HS-5 (cell line): ENCODE results near the gene RTN3.
A peak's percentile ranks its signal among the peaks of the same experiment; 100 is the strongest.
"Not testable (repeated sequence)": the region's sequence is repeated elsewhere in the genome, so short reads cannot be mapped to it uniquely, and the experiment has no call there.

Source experiments
- DNase-seq: peaks from one replicate; pipeline ENCODE4 v3.0.0-alpha.2; 2012; ENCODE audit warnings: low read depth

Gene RTN3, protein sequence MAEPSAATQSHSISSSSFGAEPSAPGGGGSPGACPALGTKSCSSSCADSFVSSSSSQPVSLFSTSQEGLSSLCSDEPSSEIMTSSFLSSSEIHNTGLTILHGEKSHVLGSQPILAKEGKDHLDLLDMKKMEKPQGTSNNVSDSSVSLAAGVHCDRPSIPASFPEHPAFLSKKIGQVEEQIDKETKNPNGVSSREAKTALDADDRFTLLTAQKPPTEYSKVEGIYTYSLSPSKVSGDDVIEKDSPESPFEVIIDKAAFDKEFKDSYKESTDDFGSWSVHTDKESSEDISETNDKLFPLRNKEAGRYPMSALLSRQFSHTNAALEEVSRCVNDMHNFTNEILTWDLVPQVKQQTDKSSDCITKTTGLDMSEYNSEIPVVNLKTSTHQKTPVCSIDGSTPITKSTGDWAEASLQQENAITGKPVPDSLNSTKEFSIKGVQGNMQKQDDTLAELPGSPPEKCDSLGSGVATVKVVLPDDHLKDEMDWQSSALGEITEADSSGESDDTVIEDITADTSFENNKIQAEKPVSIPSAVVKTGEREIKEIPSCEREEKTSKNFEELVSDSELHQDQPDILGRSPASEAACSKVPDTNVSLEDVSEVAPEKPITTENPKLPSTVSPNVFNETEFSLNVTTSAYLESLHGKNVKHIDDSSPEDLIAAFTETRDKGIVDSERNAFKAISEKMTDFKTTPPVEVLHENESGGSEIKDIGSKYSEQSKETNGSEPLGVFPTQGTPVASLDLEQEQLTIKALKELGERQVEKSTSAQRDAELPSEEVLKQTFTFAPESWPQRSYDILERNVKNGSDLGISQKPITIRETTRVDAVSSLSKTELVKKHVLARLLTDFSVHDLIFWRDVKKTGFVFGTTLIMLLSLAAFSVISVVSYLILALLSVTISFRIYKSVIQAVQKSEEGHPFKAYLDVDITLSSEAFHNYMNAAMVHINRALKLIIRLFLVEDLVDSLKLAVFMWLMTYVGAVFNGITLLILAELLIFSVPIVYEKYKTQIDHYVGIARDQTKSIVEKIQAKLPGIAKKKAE

DNA sequence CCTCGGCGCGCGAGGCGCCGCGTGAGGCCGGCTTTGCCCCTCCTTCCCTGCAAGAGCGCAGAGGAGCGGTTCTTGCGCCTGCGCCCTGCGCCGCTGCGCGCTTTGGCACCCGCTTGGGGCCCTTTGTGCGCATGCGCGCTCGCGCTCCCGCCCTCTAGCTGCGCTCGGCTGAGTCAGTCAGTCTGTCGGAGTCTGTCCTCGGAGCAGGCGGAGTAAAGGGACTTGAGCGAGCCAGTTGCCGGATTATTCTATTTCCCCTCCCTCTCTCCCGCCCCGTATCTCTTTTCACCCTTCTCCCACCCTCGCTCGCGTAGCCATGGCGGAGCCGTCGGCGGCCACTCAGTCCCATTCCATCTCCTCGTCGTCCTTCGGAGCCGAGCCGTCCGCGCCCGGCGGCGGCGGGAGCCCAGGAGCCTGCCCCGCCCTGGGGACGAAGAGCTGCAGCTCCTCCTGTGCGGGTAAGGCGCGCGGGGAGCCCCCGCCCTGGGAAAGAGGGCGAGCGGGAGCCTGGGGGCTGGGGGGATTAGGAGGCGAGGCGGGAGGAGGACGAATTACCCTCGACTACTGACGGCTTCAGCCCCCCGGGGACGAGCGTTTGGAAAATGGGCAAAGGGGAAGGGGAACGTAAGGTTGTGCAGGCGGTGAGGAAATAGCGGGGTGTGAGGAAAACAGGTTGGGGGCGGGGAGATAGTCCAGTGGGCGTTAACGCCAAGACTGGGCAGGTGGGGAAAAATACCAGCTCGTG is at the start of gene RTN3:
Gene RTN3 (plus strand): TSS at position 180 of the 745 bp plus-strand sequence. CDS start 137 bp downstream, at position 317.
- peak; percentile 96 for DNase-seq

DNA sequence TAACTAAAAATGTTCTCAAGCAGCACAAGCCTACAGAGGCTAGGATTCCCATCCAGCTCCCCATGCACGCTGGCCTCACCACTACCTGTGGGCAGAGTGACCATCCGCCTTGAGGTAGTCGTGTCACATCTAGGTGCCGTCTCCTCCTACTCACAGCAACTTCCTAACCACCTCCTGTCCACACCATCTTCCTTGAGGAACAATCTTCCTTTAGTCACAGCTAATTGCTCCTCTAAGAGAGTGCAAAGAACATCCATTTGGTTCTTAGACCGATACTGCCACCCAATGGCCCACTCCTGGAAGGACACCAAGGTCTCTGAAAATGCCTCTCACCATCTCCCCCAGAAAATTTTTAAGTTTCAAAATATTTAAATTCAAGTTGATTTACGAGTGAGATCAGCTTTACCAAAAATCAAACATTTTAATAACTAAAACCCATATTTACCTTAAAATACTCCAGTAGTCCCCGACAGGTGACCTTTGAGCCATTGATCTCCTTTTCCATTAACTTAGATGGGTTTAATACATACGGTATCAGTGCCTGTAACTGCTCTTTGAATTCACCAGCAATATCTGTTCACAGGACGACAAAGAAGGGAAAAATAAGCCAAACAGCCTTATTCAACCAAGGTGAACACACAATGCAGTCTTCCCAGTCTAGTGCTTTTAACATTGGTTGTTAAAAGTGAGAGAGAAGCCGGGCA is 45.4 kb upstream of the RTN3 start:
- DNase-seq = no peak

DNA sequence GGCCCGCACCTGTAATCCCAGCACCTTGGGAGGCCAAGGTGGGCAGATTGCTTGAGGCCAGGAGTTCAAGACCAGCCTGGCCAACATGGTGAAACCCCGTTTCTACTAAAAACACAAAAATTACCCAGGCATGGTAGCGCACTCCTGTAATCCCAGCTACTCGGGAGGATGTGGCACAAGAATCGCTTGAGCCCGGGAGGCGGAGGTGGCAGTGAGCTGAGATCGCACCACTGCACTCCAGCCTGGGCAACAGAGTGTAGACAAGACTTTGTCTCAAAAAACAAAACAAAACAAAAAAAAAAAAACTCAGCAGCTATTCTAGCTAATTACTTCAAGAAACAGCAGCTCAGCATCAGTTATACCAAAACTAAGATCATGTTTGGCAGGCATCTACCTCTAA is 42.9 kb upstream of the RTN3 start:
- not testable (repeated sequence) for DNase-seq

DNA sequence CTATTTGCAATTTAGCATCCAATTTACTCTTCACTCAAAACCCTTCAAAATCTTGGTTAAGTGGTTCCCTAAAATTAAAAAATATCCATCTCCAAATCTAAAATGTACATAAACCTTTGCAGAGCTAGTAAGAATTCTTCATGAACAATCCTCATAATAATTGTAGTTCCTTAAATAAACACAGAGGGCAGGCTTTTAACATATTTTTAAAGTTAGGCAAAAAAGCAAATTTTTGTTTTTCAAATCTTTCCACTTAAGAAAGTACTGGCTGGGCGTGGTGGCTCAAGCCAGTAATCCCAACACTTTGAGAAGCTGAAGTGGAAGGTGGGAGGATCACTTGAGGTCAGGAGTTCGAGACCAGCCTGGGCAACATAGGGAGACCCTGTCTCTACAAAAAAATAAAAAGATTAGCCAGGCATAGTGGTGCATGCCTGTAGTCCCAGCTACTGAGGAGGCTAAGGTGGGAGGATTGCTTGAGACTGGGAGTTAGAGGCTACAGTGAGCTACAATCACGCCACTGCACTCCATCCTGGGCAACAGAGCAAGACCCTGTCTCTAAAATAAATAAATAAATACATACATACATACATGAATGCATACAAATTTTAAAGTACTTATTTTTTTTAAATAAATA is 42.0 kb upstream of the RTN3 start:
- no peak for DNase-seq

DNA sequence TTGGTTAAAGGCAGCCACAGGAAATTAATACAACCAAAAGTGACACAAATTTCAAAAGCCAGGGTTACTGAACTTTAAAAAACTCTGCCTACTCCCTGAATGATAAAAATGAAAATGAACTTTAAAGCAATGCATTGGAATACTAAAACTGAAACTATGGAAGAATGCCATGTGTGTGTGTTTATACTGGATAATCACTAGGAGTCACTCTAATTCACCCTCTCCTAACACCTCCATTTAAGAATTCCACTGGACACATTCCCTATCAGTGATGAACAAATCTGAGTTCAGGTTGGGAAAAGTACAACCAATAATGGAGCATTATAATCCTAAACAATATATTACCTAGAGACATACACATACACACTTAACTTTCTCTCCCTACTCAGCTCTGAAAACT is 39.6 kb upstream of the RTN3 start:
- DNase-seq = no peak

DNA sequence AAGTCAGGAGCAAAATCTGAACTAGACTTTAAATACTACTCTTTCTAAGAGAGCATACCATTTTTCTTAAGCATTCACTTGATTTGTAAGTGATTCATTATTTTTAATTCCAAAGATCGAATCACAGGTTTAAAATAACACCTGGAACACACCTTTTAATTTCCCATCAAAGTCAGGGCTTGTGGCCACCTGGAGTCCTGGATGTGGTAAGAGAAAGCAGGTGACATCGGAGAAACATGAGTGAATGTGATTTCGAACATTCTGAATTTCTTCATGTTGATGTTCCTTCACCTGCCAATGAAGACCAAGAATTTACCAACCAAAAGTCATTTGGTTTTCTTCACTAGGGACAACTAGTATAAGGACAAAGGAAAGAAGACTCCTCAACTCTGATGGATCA is 38.1 kb upstream of the RTN3 start:
- DNase-seq = no peak

DNA sequence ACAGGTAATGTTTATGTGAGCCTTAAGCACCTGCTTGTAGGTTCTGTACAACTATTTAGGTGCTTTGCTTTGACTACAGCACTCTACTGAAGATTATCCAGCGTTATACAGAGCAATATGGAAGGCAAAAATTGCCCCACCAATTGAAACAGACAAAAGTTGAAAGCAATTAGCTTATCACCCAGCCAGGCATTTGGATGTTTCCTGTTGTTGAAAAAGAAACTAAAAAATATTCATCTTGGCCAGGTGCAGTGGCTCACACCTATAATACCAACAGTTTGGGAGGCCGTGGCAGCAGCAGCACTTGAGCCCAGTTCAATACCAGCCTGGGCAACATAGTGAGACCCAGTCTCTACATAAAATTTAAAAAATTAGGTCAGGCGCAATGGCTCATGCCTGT is 28.6 kb upstream of the RTN3 start:
- no peak for DNase-seq

DNA sequence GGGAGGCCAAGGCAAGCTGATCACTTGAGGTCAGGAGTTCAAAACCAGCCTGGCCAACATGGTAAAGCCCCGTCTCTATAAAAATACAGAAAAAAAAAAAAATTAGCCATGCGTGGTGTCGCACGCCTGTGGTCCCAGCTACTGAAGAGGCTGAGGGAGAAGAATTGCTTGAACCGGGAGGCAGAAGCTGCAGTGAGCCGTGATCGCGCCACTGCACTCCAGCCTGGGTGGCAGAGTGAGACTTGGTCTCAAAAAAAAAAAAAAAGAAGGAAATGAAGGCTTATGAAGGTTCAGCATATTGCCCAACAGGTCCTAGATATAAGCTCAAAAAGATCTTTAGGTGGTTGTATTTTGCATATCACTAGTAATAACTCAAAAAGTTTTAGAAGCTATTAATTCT is 20.3 kb upstream of the RTN3 start:
- DNase-seq = no peak

DNA sequence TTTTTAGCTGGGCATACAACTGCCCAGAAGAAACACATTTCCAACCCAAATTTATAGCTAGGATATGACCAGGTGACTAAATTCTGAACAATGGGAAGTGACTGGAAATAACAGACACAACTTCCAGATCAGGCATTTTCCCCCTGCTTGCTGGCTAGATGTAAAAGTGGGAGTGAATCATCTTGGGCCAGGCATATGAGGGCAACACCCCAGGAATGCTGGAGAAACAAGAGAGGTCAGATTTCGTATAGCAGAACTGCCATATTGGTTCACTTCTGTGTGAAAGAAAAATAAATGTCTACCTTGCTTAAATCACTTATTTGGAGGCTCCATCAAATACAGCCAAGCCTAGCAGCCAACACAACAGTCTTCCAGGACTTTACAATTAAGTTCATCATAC is 17.5 kb upstream of the RTN3 start:
- no peak for DNase-seq

DNA sequence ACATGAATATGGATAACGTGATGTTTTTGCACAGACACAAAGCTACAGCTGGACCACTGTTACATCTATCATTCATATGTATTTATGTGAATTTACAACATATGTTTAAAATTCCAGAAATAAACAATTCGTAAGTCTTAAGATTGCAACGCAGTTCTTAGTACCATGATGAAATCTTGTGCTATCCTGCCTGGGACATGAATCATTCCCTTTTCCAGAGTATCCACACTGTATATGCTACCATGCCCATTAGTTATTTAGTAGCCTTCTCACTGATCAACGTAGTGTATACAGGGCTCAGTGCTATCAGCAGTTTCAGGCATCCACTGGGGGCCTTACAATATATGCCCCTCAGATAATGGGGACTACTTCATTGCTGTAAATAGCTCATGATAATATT is 14.4 kb upstream of the RTN3 start:
- DNase-seq = no peak

DNA sequence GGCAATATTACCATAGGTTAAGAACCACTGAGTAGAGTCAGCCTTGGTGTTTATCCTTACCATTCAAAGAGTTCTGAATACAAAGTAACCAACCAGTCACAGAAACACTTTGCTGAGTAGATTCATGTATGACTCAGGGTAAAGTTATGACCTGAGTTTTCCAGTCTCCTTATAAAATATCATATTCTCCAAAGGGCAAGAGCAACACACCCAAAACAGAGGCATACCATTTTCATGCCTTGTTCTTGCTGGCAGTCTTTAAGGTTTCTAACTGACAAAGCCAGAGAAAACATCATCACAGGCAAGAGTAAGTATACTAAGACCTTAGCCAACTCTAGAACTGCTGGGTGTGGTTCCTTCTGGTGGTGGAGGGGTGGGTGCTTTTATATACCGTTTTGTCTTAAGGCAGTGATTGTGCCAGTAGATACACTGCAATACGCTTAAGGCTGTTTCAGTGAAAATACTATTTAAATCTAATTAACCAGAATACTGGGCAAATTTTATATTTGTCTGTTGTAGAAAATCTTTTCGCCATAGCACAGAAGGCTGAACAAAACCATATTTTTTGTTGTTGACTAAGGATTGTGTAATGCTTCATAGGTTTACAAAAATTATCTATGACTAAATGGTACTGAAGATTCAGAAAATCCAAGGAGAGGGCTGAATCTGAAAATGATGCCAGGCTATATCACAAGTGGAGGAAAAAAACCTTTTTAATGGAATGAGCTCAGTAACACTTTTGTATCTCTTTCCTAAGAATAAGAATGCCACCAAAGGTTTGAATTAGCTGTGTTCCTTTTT is 13.1 kb upstream of the RTN3 start:
- DNase-seq = peak; percentile 97

DNA sequence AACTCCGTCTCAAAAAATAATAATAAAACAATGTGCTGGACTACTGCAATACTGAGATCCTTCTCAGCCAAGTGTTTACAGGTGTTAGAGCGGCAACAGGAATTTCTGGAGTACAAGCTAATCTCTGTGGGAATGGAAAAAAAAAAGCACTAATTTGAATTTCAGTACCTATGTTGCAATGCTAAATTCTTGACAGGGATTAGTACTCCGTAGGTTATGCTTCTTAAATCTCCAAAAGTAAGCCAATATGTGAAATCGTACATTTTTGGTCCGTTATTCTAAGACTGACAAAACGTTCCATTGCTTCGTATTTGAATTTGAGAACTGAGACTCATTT is 11.2 kb upstream of the RTN3 start:
- no peak for DNase-seq

DNA sequence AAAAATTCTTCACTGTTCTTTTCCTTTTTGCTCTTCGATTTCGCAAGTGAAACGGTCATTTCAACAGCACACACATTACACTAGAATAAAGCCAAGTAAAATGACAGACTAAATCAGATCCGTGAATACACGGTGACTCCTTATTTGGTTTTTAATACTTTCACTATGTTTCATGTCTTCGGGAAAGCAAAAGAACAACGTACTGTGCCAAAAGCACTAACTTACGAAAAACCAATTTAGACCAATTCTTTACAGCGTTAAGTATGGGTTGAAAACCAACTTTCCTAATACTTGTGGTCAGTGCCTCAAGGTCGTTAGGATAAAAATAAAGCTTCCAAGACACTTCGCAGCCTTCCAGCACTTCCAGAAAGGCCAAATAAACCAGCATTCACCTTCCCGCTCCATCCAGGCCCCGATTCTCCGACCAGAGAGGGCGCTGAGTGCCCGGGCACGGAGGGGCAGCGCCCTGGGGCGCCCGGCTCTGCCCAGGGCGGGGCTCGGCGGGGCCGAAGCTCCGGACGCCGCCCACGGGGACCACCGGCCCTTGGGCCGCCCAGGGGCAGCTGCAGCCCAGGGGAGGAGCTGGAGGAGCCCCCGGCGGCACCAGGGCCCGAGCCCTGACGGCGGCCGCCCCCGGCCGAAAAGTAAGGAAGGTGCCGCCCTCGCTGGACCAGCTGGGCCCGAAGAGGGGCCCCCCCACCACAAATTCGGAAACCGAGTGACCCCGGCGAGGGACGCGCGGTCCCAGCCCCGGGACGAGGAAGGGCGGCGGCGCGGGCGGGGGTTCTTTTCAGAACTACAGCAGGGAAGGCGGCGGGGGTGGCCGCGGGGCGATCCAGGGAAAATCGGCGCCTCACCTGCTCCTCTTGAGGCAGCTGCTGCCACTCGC is 10.6 kb upstream of the RTN3 start:
- DNase-seq = no peak

DNA sequence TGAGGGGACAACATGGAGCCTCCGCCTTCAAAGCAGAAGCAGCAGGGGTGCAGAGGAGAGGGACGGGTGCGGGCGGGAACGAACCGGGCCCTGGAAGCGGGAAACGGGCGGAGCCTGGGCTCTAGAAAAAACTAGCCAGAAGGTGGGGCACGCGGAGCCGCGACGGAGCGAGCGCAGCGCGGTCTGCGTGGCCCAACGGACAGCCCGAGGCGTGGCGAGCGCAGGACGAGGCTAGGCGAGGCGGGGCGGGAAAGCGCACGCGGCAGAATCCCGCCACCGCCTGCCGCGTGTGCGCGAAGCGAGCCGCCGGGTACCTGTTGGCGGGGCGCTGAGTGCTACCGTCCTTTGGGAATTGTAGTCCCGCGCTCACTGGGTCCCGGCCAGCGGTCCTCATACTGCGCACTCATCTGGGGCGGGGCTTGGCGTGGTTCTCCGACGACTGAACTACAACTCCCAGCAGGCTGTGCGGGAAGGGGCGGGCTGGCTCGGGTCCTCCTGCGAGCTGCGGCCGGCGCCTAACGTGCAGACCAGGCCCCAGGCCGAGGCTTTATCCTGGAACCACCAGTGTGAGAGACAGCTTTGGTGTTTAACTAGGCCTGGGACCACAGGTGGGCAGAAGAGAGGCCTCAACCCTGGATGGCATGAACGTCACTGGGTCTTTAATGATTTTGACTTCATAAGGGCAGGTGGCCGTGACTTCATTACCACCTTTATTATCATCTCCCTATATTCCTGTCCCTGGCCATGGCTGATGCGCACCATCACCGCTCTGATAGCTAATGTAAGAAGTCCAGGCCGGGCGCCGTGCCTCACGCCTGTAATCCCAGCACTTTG is 9.8 kb upstream of the RTN3 start, which contains the start of gene ATL3:
Gene ATL3 (minus strand): TSS at position 55 of the 834 bp plus-strand sequence. CDS start 41 bp downstream, at position 14.
- DNase-seq = peak; percentile 90

DNA sequence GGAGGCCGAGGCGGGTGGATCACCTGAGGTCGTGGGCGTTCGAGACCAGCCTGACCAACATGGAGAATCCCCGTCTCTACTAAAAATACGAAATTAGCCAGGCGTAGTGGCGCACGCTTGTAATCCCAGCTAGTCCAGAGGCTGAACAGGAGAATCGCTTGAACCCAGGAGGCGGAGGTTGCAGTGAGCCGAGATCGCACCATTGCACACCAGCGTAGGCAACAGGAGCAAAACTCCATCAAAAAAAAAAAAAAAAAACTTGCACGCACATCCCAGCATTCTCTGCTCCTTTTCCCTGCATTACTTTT is 9.2 kb upstream of the RTN3 start:
- DNase-seq = no peak

DNA sequence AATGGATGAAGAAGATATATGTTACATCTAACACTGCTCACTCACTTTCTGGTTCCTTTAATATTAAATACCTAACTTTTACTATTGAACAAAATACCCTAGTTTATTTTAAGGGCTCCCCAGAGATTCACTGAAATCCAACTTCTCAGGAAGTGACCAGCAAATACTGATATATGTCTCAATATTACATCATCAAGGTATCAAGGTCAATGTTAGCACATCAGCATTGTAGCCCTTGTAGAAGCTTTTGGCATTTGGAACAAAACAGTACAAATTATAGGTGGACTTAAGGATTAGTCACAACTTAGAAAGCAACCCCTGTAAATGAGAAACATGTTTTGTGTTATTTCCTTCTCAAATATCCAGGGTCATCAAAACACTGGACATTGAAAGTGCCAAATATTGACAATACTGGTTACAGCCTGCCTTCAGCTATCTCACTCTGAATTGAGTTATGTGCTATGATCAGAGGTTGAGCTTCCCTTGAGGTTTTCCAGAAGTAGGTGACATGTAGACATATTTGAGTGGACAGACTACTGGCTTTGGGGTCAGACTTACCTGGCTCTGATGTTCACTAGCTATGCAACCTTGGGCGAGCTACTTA is 8.3 kb upstream of the RTN3 start:
- DNase-seq = no peak

DNA sequence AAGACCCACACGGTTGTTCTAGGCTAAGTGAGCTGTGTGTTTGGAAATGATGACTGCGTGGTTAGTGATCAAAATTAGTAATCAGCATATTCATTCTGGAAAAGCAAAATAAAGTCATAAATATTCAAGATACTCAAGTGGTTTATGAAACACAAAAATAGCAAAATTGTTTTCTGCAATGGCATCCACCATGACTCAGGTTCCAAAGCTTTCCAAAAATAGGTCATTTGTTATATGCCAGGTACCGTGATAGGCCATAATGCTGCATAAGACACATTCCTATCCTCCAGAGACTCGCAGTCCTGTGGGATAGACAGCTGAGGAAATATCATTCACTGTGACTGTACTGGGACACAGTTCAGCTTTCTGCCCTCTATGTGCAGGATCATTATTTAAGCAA is 7.7 kb upstream of the RTN3 start:
- DNase-seq = no peak

DNA sequence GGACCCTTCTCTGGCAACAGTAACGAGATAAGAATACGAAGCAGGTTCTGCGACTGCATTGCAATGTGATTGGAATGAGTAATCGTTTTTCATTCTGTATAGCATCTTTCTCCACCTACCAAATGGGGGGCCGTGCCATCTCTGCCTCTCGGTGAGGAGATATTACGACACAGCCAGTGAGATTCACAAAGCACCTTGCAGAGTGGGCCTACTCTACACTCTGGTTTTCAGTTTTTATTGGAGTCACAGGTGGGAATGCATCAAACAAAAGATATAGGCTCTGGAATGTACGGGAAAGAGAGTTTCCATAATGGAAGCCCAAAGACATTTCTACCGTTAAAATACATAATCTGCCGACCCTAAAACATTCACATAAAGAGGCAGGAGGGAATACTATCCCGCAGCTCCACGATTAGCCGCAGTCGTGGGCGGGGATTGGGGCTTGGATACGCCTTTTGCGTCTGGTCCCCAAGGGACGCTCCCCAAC is 423 bp upstream of the RTN3 start:
- DNase-seq = no peak
